Smooth muscle cell (in vitro differentiated cells): ENCODE measurements around the gene ZSWIM8. TPM values are rescaled to one million over a fixed set of nuclear protein-coding genes. Genes with fewer than 3 reads are reported as not detected.

ENCODE experiments used
- DNase-seq: peaks from one replicate; lab custom pipeline; 2025; ENCODE audit not compliant: unreplicated experiment; lab: John Stamatoyannopoulos, UW
- H2AFZ ChIP-seq: fragments of 200-600 bp; sonication (generic); 2 replicates; pipeline ENCODE4 v1.6.0; 2016; ENCODE audit warnings: antibody characterized with exemption, low read depth, mild to moderate bottlenecking
- H3F3A ChIP-seq: fragments of 200-600 bp; sonication (generic); 2 replicates; pipeline ENCODE4 v1.6.0; 2017; ENCODE audit warnings: antibody characterized with exemption, low read depth
- H3K27ac ChIP-seq: fragments of 200-600 bp; sonication (generic); 2 replicates; pipeline ENCODE4 v1.5.1; 2016; ENCODE audit warnings: low read depth, mild to moderate bottlenecking
- H3K27me3 ChIP-seq: fragments of 200-600 bp; sonication (generic); 2 replicates; pipeline ENCODE4 v1.6.1; 2016; ENCODE audit warnings: low read depth, mild to moderate bottlenecking
- H3K36me3 ChIP-seq: fragments of 200-600 bp; sonication (generic); 2 replicates; pipeline ENCODE4 v1.5.1; 2016; ENCODE audit warnings: low read depth
- H3K4me1 ChIP-seq: fragments of 200-600 bp; sonication (generic); 2 replicates; pipeline ENCODE4 v1.5.1; 2016; ENCODE audit warnings: low read depth
- H3K4me2 ChIP-seq: fragments of 200-600 bp; sonication (generic); 2 replicates; pipeline ENCODE4 v1.6.0; 2016; ENCODE audit warnings: mild to moderate bottlenecking
- H3K4me3 ChIP-seq: fragments of 200-600 bp; sonication (generic); 2 replicates; pipeline ENCODE4 v1.5.1; 2016; ENCODE audit warnings: mild to moderate bottlenecking
- H3K79me2 ChIP-seq: fragments of 200-600 bp; sonication (generic); 2 replicates; pipeline ENCODE4 v1.6.0; 2016; ENCODE audit warnings: low read depth, mild to moderate bottlenecking
- H3K9ac ChIP-seq: fragments of 200-600 bp; sonication (generic); 2 replicates; pipeline ENCODE4 v1.6.0; 2016; ENCODE audit warnings: low read depth
- H3K9me3 ChIP-seq: fragments of 200-600 bp; sonication (generic); replicated peaks from 2 replicates; pipeline ENCODE4 v1.5.1; 2016; ENCODE audit warnings: low read depth
- H4K20me1 ChIP-seq: fragments of 200-600 bp; sonication (generic); 2 replicates; pipeline ENCODE4 v1.6.0; 2016; ENCODE audit warnings: low read depth
- CTCF ChIP-seq: fragments of 200-600 bp; sonication (generic); IDR thresholded peaks from 2 replicates; pipeline ENCODE4 v1.5.1; 2017; ENCODE audit warnings: borderline replicate concordance, mild to moderate bottlenecking, antibody characterized with exemption; ENCODE audit not compliant: insufficient read depth, poor library complexity, severe bottlenecking
- WGBS: methylation state at CpG from one replicate; pipeline ENCODE4 v1.1.7; 2016; ENCODE audit warnings: low lambda C conversion rate; 5-methylcytosine and 5-hydroxymethylcytosine counted together
- polyA plus RNA-seq: library from polyadenylated mRNA; unstranded; fragments of >200 nt; fragmentation: Nextera tagmentation; extraction: Ambion mirVana; gene quantifications from 2 replicates; pipeline ENCODE4 v1.2.1, GENCODE V29; 2016
- total RNA-seq: library from RNA; depleted of rRNA; stranded (reverse); fragments of >200 nt; gene quantifications from 2 replicates; pipeline ENCODE4 v1.2.3, GENCODE V29; 2014

Gene ZSWIM8
- total and polyA plus RNA-seq, 2 experiments from 2014 or later: 48.3 to 83.9 TPM

GRCh38 chr10:73796766-73797165, 11.4 kb downstream of the ZSWIM8 start:
- H3K27me3 ChIP-seq: no peaks in the 10 kb centered on the region
- H4K20me1 ChIP-seq: no peaks in the 10 kb centered on the region
- H3F3A ChIP-seq: peaks cover 5% of the 10 kb centered on the region
- H3K36me3 ChIP-seq: peaks cover 6% of the 10 kb centered on the region
- H3K9me3 ChIP-seq: no peaks in the 10 kb centered on the region
- no peak overlapping the region for H3K27ac ChIP-seq
- TF ChIP-seq CTCF: no peak
- H3K4me3 ChIP-seq: no peak overlapping the region
- 92% methylated on average over 5 of the region's 5 CpGs for WGBS
- no peak for DNase-seq
- H3K4me2 ChIP-seq: no peak overlapping the region
- no peak overlapping the region for H3K9ac ChIP-seq
- H3K79me2 ChIP-seq: no peaks in the 10 kb centered on the region
- no peaks in the 10 kb centered on the region for H3K4me1 ChIP-seq
- no peak overlapping the region for H2AFZ ChIP-seq

- WGBS: 96% methylated on average over 19 of the region's 19 CpGs
Observed at GRCh38 chr10:73797324-73798025, 12.1 kb downstream of the ZSWIM8 start.

GRCh38 chr10:73798087-73798486, 12.7 kb downstream of the ZSWIM8 start:
- Histone ChIP-seq H3K4me2 (no peak overlapping the region), H3K4me3 (no peak overlapping the region), H3K9ac (no peak overlapping the region), H3K9me3 (no peaks in the 10 kb centered on the region), H3F3A (peaks cover 5% of the 10 kb centered on the region), H3K27ac (no peak overlapping the region), H4K20me1 (no peaks in the 10 kb centered on the region), H3K79me2 (no peaks in the 10 kb centered on the region), H3K27me3 (no peaks in the 10 kb centered on the region), H3K4me1 (no peaks in the 10 kb centered on the region), H2AFZ (no peak overlapping the region), H3K36me3 (peaks cover 6% of the 10 kb centered on the region)
- no peak for TF ChIP-seq CTCF
- WGBS: over 99% methylated on average over 6 of the region's 6 CpGs
- no peak for DNase-seq

More at GRCh38 chr10:73797324-73798025, 12.1 kb downstream of the ZSWIM8 start:
- Histone ChIP-seq H3K79me2 (no peaks in the 10 kb centered on the region), H3K4me2 (no peak overlapping the region), H2AFZ (no peak overlapping the region), H3K4me3 (no peak overlapping the region), H3K9me3 (no peaks in the 10 kb centered on the region), H3K27ac (no peak overlapping the region), H4K20me1 (no peaks in the 10 kb centered on the region), H3K4me1 (no peaks in the 10 kb centered on the region), H3K36me3 (peaks cover 6% of the 10 kb centered on the region), H3K9ac (no peak overlapping the region), H3K27me3 (no peaks in the 10 kb centered on the region), H3F3A (peaks cover 5% of the 10 kb centered on the region)
- DNase-seq: no peak
- TF ChIP-seq CTCF: no peak
